Measurements from ENCODE around the gene CEP120.
"Not testable (repeated sequence)": the region's sequence is repeated elsewhere in the genome, so short reads cannot be mapped to it uniquely, and the experiment has no call there.

CEP120 gene

GRCh38 chr5:123371575-123372179 is 51.5 kb downstream of the CEP120 start:
- DNase-seq: no peak

GRCh38 chr5:123369371-123369968 is 53.7 kb downstream of the CEP120 start:
- DNase-seq: no peak

- no peak for DNase-seq
Measured at GRCh38 chr5:123367739-123368138, 55.5 kb downstream of the CEP120 start.

GRCh38 chr5:123365156-123365555 is 58.0 kb downstream of the CEP120 start:
- no peak for DNase-seq

- DNase-seq: no peak
Measured at GRCh38 chr5:123364441-123365155, 58.6 kb downstream of the CEP120 start.

GRCh38 chr5:123360910-123361309 is 62.3 kb downstream of the CEP120 start:
- no peak for DNase-seq

- no peak for DNase-seq
Measured at GRCh38 chr5:123360201-123360571, 63.0 kb downstream of the CEP120 start.

GRCh38 chr5:123359454-123360200 is 63.6 kb downstream of the CEP120 start:
- no peak for DNase-seq

- DNase-seq: no peak
Measured at GRCh38 chr5:123358751-123359150, 64.5 kb downstream of the CEP120 start.

- no peak for DNase-seq
Measured at GRCh38 chr5:123358304-123358703, 64.9 kb downstream of the CEP120 start.

- DNase-seq: no peak
Measured at GRCh38 chr5:123351820-123352219, 71.4 kb downstream of the CEP120 start.

- DNase-seq: no peak
Measured at GRCh38 chr5:123351240-123351639, 72.0 kb downstream of the CEP120 start.

GRCh38 chr5:123350742-123351141 is 72.5 kb downstream of the CEP120 start:
- DNase-seq: no peak

GRCh38 chr5:123344816-123345426 is 78.3 kb downstream of the CEP120 start:
- DNase-seq: no peak

- DNase-seq: no peak
Measured at GRCh38 chr5:123340928-123341327, 82.3 kb downstream of the CEP120 start.

GRCh38 chr5:123308377-123308776 is 114.8 kb downstream of the CEP120 start:
- DNase-seq: not testable (repeated sequence)

GRCh38 chr5:123305751-123306150 is 117.5 kb downstream of the CEP120 start:
- no peak for DNase-seq

- DNase-seq: no peak
Measured at GRCh38 chr5:123304777-123305316, 118.4 kb downstream of the CEP120 start.

GRCh38 chr5:123303802-123304201 is 119.4 kb downstream of the CEP120 start:
- DNase-seq: no peak

GRCh38 chr5:123300266-123300665 is 122.9 kb downstream of the CEP120 start:
- no peak for DNase-seq

- DNase-seq: no peak
Measured at GRCh38 chr5:123299136-123299535, 124.1 kb downstream of the CEP120 start.

- no peak for DNase-seq
Measured at GRCh38 chr5:123298335-123299030, 124.7 kb downstream of the CEP120 start.
